Colon (tissue), 2 donors: ENCODE measurements around the gene CNTN1.

Source experiments
- FAIRE-seq: peaks from 2 replicates; lab custom pipeline; 2012; peaks lifted over from hg19 to GRCh38; lab: Jason Lieb, UNC
- donor health status: control.
- donor health status: control.

The CNTN1 gene

GRCh38 chr12:40853221-40853620 is 161.0 kb downstream of the CNTN1 start:
- FAIRE-seq: no peak

DNA sequence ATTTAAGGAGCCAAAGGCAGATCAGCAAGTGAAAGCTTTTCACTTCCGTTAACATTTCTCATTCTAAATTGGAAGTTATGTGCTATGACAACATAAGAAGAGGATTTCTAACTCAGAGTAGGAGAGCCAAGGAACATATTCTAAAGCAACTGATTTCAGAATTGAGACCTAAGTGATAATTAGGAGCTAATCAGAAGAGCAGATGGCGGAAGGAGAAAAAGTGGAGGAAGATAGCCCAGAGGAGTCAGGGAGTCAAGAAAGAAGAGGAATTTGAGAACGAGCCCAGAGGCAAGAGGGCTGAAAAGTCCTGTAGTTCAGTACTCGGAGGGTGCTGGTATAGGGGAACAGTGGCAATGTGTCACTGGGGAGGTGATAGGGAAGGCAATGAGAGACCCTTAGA is 162.4 kb downstream of the CNTN1 start:
- no peak for FAIRE-seq

DNA sequence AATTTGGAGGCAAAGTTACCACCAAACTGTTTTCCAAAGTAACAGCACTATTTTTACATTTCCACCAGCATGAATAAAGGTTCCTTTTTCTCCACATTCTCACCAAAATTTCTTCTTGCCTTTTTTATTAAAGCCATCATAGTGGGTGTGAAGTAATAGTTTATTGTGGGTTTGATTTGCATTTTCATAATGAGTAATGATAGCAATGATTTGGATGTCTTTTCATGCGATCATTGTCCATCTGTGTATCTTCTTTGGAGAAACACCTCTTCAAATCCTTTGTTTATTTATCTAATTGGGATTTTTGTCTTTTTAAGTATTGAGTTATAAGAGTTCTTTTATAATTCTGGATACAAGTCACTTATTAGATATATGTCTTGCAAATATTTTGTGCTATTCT is 172.7 kb downstream of the CNTN1 start:
- no peak for FAIRE-seq

DNA sequence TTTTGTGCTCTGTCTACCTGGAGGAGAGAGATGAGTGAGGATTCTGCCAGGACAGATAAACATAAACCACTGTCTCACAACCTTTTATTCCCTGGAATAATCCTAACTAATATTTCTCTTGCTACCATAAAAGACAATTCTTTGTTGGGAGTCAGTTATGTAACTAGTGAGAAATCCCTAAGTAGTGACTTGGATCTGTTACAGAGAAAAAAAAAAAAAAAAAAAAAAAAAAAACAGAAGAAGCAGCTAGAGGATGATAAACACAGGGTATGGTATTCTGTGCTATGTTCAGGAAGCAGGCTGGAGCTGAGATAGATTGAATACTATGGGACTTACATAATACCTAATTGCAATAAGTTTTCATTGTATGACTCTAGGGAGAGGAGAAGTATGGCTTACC is 178.7 kb downstream of the CNTN1 start:
- no peak for FAIRE-seq

- no peak for FAIRE-seq
These were observed 182.6 kb downstream of the CNTN1 start for GRCh38 chr12:40874868-40875267.

- FAIRE-seq: no peak
These were observed 197.1 kb downstream of the CNTN1 start for GRCh38 chr12:40889329-40889728.

- no peak for FAIRE-seq
These were observed 200.3 kb downstream of the CNTN1 start for GRCh38 chr12:40892528-40892927.

- no peak for FAIRE-seq
These were observed 206.3 kb downstream of the CNTN1 start for GRCh38 chr12:40898505-40898904.

DNA sequence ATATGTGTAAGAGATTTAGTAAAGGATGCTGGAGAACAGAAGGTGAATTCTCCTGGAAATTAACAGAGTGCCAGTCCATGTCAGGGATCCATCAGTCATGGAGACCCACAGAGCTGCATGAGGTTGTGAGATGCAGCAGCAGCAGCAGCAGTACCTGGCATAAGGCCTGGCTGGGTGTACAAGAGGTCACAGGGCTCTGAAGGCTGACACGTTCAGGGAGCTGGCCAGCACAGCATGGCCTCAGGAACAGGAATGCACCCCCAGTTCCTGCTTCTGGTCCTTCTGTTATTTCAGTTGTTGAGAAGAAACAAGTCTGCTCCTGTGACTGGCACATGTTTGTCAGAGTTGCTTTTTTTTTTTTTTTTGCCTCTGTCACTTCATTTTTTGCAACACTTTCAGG is 210.8 kb downstream of the CNTN1 start:
- FAIRE-seq: no peak

- FAIRE-seq: no peak
These were observed 214.9 kb downstream of the CNTN1 start for GRCh38 chr12:40907115-40907527.

- FAIRE-seq: no peak
These were observed 219.4 kb downstream of the CNTN1 start for GRCh38 chr12:40911676-40912075.

DNA sequence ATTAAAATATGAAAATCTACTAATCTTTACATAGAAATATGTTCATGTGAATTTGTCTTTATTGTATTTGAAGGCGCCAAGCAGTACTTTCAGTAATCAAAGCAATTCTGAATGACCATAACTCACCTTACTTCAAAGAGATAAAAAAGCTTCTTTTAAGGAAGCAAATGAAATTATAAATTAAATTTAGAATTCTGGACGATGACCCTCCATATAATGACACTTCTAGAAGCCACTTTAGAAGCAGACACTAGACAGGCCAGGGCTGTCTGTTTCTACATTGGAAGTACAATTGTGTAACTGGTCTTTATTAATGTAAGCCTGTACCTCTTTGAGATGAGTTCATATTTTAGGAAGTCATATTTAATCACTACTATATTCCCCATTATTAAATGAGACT is 222.9 kb downstream of the CNTN1 start:
- FAIRE-seq: no peak

DNA sequence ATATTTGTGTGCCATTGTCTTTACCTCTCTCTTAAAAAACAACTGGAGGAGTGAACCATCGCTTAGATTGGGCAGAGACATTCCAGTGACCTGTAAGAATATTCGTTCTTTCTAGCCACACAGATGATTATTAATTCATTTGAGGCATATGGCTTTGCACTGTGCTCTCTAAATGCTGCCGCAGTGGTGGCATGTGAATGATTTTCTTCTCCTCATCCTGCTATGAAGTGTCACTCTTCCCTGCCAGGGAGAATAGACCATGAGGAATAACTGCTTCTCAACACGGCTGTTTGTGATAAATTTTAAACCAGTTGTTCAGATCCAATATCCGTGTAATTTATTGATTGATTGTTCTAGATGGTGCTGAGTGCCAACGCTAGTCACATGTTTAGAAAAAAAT is 225.3 kb downstream of the CNTN1 start:
- no peak for FAIRE-seq

DNA sequence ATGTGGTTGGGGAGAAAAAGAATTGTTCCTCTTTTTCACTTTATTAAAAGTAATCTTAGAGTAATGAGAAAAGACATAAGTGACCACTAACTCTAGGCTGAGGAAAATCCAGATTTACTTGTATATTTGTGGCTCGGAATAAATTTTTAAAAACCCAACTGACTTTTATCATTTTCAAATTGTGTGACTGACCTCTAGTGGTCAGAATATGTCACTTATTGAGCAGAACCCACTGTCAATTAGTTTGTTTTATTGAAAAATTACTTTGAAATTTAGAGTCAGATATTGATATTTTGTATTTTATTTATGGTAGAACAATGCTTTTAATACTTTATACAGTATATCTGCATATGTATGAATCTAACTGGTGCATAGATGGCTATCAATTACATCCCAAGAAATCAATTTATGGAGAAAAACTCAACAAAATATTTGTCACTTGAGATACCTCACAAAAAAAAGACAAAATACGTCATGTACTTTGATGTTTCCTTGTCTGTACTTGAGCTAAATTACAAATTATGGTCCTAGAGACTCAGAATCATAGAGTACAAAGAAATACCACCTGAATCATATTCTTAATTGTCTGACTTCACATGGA is 229.4 kb downstream of the CNTN1 start:
- no peak for FAIRE-seq

DNA sequence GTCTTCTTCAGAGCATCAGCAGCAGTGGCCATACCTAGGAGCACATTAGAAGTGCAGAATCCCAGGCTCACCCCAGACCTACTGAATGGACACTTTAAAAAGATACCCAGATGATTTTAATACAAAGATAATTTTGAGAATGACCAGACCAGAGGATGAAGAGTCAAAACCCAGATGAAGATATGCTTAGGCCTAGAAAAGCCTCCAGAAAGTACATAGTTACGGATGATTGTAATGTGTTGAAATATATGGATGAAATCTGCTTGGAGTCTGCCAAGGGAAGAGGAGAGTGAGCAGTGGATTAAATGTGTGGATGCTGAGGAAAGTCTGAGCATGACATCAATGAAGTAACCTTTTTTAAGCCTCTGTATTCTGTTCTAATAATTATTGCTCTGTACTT is 245.7 kb downstream of the CNTN1 start:
- FAIRE-seq: no peak

DNA sequence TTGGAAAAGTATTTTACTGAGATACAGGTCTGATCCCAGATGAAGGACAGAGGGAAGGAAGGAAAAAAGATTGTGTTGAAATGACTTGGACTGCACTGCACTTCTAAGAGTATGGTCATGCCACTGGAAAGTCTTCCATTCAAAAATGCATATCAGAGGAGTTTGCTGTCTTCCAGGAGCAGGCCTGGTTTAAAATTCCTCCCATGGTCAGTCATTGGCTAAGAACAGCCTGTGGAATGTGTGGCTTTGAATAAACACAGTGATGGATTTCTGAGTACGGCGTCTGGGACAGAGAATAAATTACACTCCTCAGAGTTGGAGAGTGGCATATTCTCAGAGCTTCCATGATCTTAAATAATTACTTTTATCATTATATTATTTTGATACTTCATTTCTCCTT is 250.1 kb downstream of the CNTN1 start:
- no peak for FAIRE-seq

DNA sequence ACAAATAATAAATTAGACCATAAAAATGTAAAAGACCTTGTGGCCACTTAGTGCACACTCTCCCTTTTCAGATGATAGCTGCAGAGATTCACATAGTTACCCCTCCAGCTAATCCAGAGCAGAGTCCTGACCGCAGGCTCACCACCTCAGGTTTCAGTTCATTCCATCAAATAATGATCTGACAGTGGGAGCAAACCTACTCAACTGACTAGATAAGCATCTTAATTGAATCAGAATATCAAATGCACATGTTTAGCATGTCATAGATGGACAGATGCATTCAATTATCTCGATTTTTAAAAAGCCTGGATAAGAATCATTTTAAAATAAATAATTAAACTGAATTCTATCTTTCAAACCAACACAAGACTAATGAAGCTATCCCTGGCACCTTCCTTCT is 253.5 kb downstream of the CNTN1 start:
- no peak for FAIRE-seq

DNA sequence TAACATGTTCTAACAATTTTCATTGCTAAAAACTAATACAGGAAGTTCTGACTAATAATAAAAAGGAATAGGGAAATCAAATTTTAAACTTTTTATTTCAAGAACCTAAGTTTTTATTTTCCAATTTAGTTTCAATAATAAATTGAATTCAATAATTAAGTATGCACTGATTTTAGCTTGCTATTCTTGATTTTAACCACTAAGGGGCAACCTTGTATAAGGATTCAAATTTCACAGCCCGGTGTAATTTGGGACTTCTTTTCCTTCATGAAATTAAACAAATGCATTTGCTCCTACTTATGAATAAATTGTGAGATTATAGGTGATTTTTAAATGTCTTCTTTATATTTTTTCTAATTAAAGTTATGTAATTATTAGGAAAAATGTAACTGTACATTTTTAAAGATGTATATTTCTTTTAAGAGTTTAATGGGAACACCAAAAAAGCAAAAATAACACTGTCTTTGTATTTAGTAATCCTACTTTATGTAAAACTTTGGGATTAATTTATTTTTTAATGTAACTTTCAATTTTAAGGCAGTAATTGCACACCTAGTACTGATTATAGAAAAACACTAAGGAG is 254.5 kb downstream of the CNTN1 start:
- FAIRE-seq: peak; percentile 92

DNA sequence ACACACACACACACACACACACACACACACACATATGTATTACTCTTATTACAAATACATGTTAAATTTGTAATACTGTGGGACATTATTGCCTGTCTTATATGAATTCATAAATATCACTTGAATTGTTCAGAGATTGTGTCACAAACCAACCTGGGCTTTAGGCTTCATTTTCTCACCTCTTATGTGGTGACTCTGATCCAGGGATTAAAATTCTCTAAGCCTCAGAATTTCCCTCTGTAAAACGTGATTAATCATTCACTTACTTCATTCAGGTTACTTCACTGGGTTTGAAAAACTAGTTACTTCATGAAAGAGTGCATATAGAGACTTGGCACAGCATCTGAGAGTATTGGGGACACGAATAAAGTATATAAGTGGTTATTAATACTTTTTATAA is 255.6 kb downstream of the CNTN1 start:
- FAIRE-seq: no peak

DNA sequence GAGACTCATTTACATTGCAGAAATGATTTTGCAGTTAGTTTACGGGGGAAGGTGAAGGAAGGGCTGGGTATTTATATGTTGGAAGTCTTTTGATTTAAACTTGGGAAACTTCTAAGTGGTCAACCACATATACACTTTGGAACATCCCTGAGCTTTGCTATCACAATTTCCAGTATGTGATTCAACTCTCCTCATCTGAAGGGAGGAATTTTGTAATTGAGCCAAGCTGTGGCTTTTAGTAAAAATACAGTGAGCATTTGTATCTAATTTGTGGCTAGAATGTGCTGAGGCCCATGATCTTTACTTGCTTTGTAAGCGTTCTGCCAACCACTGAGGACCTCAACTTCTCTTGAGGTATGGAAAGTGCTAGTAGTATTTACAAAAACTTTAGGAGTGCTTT is 260.8 kb downstream of the CNTN1 start:
- no peak for FAIRE-seq

- no peak for FAIRE-seq
These were observed 265.2 kb downstream of the CNTN1 start for GRCh38 chr12:40957417-40957816.

DNA sequence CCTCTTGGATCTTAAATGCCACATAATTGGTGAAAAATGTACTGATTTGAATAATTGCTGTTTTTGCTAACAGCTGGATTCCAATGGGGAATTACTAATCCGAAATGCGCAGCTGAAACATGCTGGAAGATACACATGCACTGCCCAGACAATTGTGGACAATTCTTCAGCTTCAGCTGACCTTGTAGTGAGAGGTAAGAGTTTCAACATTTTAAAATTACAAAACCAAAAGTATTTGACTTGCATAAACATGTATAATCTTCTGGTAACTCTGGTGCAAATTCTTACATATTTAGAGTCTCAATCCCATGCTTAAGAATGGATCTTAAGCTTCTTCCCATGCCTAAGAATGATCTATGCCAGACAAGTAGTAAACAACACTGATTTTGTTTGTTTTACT is 266.8 kb downstream of the CNTN1 start:
- no peak for FAIRE-seq

GRCh38 chr12:40963751-40964150 is 271.5 kb downstream of the CNTN1 start:
- no peak for FAIRE-seq

DNA sequence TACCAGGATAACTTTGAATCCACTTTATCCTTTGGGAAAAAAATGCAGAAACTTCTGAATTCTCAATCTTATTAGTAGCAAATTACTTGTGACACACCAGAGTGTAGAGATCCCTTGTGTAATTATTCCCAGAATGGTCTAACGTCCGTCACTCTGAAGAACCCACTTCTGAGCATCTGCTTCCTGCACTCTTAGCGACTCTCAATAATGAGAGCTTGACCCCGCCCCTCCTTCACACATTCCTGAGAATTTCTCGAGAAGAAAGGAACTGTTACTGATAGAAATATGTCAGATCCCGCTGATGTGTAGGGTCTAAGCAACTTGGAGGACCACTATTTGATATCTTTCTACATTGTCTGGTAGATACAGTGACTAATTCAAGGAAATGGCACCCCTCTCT is 277.6 kb downstream of the CNTN1 start:
- FAIRE-seq: no peak
